Measurements from ENCODE around the gene FYCO1. TPM values are rescaled to one million over a fixed set of nuclear protein-coding genes. Genes with fewer than 3 reads are reported as not detected.

Gene FYCO1
- polyA plus RNA-seq, 1 donor (not counting 4 experiments of a cell fraction or from before 2014, with no cell fraction given), result 6.1 TPM

DNA sequence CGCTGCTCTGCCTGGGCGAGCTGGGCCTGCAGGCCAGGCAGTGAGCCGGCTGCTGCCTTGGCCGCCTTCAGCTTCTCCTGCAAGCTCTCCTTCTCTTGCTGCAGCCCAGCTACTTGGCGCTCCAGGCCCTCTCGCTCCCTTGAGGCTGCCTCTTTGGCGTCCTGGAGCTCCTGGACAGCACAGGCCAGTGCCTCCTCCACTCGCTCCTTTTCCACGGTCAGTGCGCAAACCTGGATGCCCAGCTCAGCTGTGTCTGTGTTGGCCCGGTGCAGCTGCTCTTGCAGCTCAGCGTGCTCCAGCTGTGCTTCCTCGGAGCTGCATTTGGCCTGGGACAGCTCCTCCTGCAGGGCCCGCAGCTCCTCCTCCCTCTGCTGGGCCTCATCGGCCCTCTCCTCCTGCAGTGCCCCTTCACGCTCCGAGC, 29.2 kb downstream of the FYCO1 start:
- H3K27ac ChIP-seq (ENCODE audit: control insufficient read depth, insufficient read depth, low read length), result no peak overlapping the region
- no peaks in the 10 kb centered on the region for H3K9me1 ChIP-seq (ENCODE audit: control insufficient read depth, extremely low read depth, insufficient read depth, low read length)
- H3K36me3 ChIP-seq (ENCODE audit: control insufficient read depth in 2 of 2, extremely low read depth in 1 of 2, insufficient read depth in 2 of 2, low read length in 2 of 2), result peaks cover 21 to 50% of the 10 kb centered on the region in 2 experiments
- no peaks in the 10 kb centered on the region for H4K20me1 ChIP-seq (ENCODE audit: control insufficient read depth, extremely low read depth, insufficient read depth, low read length)
- no peak for TF ChIP-seq EZH2 (IDR thresholded peaks at IDR 0.05; ENCODE audit: low read length)
- no peak for TF ChIP-seq CTCF (optimal IDR thresholded peaks at IDR 0.05 in 1 of 3, IDR thresholded peaks at IDR 0.05 in 1 of 3, conservative IDR thresholded peaks at IDR 0.05 in 1 of 3; ENCODE audit: extremely low read depth in 1 of 3, insufficient read depth in 2 of 3, low read length in 3 of 3)
- H3K27me3 ChIP-seq (ENCODE audit: control insufficient read depth, extremely low read depth, insufficient read depth, low read length), result no peaks in the 10 kb centered on the region
- H3K4me2 ChIP-seq (ENCODE audit: control insufficient read depth, extremely low read depth, insufficient read depth, low read depth, low read length), result no peak overlapping the region
- no peak for FAIRE-seq
- H2AFZ ChIP-seq (ENCODE audit: control insufficient read depth, low read length), result no peak overlapping the region
- dilution Hi-C loops (cut with MboI; ENCODE audit: extremely low pct_ligation_motif_present, low sequenced_read_pairs), result no loop called here
- no peak overlapping the region for H3K4me3 ChIP-seq (ENCODE audit: control insufficient read depth in 2 of 3, extremely low read depth in 1 of 3, insufficient read depth in 2 of 3, low read depth in 1 of 3, low read length in 3 of 3)
- H3K9me3 ChIP-seq (ENCODE audit: control insufficient read depth, low read depth, low read length), result no peaks in the 10 kb centered on the region
- no peaks in the 10 kb centered on the region for H3K79me2 ChIP-seq (ENCODE audit: control insufficient read depth, insufficient read depth, low read length)
- no peaks in the 10 kb centered on the region for H3K4me1 ChIP-seq (ENCODE audit: control insufficient read depth, extremely low read depth, insufficient read depth, low read length)
- no peak overlapping the region for H3K9ac ChIP-seq (ENCODE audit: control insufficient read depth, extremely low read depth, insufficient read depth, low read length)
- no peak for DNase-seq (ENCODE audit: low read depth, low spot score)

- Histone ChIP-seq H2AFZ (ENCODE audit: control insufficient read depth, low read length) (no peak overlapping the region), H3K27me3 (ENCODE audit: control insufficient read depth, extremely low read depth, insufficient read depth, low read length) (no peaks in the 10 kb centered on the region), H3K4me2 (ENCODE audit: control insufficient read depth, extremely low read depth, insufficient read depth, low read depth, low read length) (no peak overlapping the region), H3K4me1 (ENCODE audit: control insufficient read depth, extremely low read depth, insufficient read depth, low read length) (no peaks in the 10 kb centered on the region), H4K20me1 (ENCODE audit: control insufficient read depth, extremely low read depth, insufficient read depth, low read length) (no peaks in the 10 kb centered on the region), H3K4me3 (ENCODE audit: control insufficient read depth in 2 of 3, extremely low read depth in 1 of 3, insufficient read depth in 2 of 3, low read depth in 1 of 3, low read length in 3 of 3) (no peak overlapping the region), H3K27ac (ENCODE audit: control insufficient read depth, insufficient read depth, low read length) (no peak overlapping the region), H3K9me1 (ENCODE audit: control insufficient read depth, extremely low read depth, insufficient read depth, low read length) (no peaks in the 10 kb centered on the region), H3K79me2 (ENCODE audit: control insufficient read depth, insufficient read depth, low read length) (no peaks in the 10 kb centered on the region), H3K9me3 (ENCODE audit: control insufficient read depth, low read depth, low read length) (no peaks in the 10 kb centered on the region), H3K9ac (ENCODE audit: control insufficient read depth, extremely low read depth, insufficient read depth, low read length) (no peak overlapping the region), H3K36me3 (ENCODE audit: control insufficient read depth in 2 of 2, extremely low read depth in 1 of 2, insufficient read depth in 2 of 2, low read length in 2 of 2) (peaks cover 26 to 54% of the 10 kb centered on the region in 2 experiments)
- FAIRE-seq (no peak), DNase-seq (ENCODE audit: low read depth, low spot score) (no peak)
- dilution Hi-C loops (cut with MboI; ENCODE audit: extremely low pct_ligation_motif_present, low sequenced_read_pairs), result no loop called here
- TF ChIP-seq CTCF (optimal IDR thresholded peaks at IDR 0.05 in 1 of 3, IDR thresholded peaks at IDR 0.05 in 1 of 3, conservative IDR thresholded peaks at IDR 0.05 in 1 of 3; ENCODE audit: extremely low read depth in 1 of 3, insufficient read depth in 2 of 3, low read length in 3 of 3) (no peak), EZH2 (IDR thresholded peaks at IDR 0.05; ENCODE audit: low read length) (no peak)
These were observed 30.0 kb downstream of the FYCO1 start for GRCh38 chr3:45965653-45966052.
